Activated CD4-positive, alpha-beta T cell treated with anti-CD3 and anti-CD28 coated beads for 4 hours (primary cell): ENCODE data around the gene AUTS2.

Source experiments
- DNase-seq, 2 donors: peaks; one replicate each; pipeline ENCODE4 v3.0.0-alpha.2; 2020

Gene AUTS2

GRCh38 chr7:70660819-70661191 lies 1062.5 kb downstream of the AUTS2 start:
- DNase-seq, result no peak

GRCh38 chr7:70663680-70664079 lies 1065.4 kb downstream of the AUTS2 start:
- DNase-seq, result no peak

GRCh38 chr7:70665997-70666396 lies 1067.7 kb downstream of the AUTS2 start:
- DNase-seq, result no peak

- DNase-seq, result no peak
Measured at GRCh38 chr7:70667406-70667805, 1069.1 kb downstream of the AUTS2 start.

- no peak for DNase-seq
Measured at GRCh38 chr7:70668606-70669358, 1070.5 kb downstream of the AUTS2 start.

- no peak for DNase-seq
Measured at GRCh38 chr7:70669854-70670253, 1071.6 kb downstream of the AUTS2 start.

- DNase-seq, result no peak
Measured at GRCh38 chr7:70670288-70670687, 1072.0 kb downstream of the AUTS2 start.

GRCh38 chr7:70673778-70674570 lies 1075.7 kb downstream of the AUTS2 start:
- no peak for DNase-seq

- DNase-seq, result no peak
Measured at GRCh38 chr7:70674571-70675010, 1076.3 kb downstream of the AUTS2 start.

- DNase-seq, result no peak
Measured at GRCh38 chr7:70676243-70676642, 1078.0 kb downstream of the AUTS2 start.

GRCh38 chr7:70678621-70679251 lies 1080.5 kb downstream of the AUTS2 start:
- DNase-seq, result no peak

- DNase-seq, result no peak
Measured at GRCh38 chr7:70679661-70680060, 1081.4 kb downstream of the AUTS2 start.

GRCh38 chr7:70680306-70680705 lies 1082.0 kb downstream of the AUTS2 start:
- no peak for DNase-seq

- DNase-seq, result no peak
Measured at GRCh38 chr7:70680743-70681468, 1082.6 kb downstream of the AUTS2 start.

- no peak for DNase-seq
Measured at GRCh38 chr7:70681469-70682350, 1083.4 kb downstream of the AUTS2 start.

- DNase-seq, result no peak
Measured at GRCh38 chr7:70684173-70684572, 1085.9 kb downstream of the AUTS2 start.

- no peak for DNase-seq
Measured at GRCh38 chr7:70693321-70693685, 1095.0 kb downstream of the AUTS2 start.

GRCh38 chr7:70693686-70694433 lies 1095.6 kb downstream of the AUTS2 start:
- DNase-seq, result peak; percentile 37 to 61

- DNase-seq, result no peak
Measured at GRCh38 chr7:70694434-70694970, 1096.2 kb downstream of the AUTS2 start.

- no peak for DNase-seq
Measured at GRCh38 chr7:70694971-70695794, 1096.9 kb downstream of the AUTS2 start.
